HUES64 (cell line): ENCODE results near the gene SUN5. TPM values are rescaled to one million over a fixed set of nuclear protein-coding genes. Genes with fewer than 3 reads are reported as not detected.
"Not testable (repeated sequence)": the region's sequence is repeated elsewhere in the genome, so short reads cannot be mapped to it uniquely, and the experiment has no call there.

Source experiments
- H3K27ac ChIP-seq: 2 replicates; pipeline ENCODE4 v1.7.0; 2013; ENCODE audit warnings: low read depth, low read length, inconsistent platforms
- H3K27me3 ChIP-seq: 2 replicates; pipeline ENCODE4 v1.6.1; 2013; ENCODE audit warnings: mild to moderate bottlenecking, low read length; ENCODE audit not compliant: insufficient read depth
- H3K36me3 ChIP-seq: 2 replicates; pipeline ENCODE4 v1.6.1; 2013; ENCODE audit warnings: mild to moderate bottlenecking, low read length; ENCODE audit not compliant: insufficient read depth
- H3K4me1 ChIP-seq: 2 replicates; pipeline ENCODE4 v1.6.1; 2013; ENCODE audit warnings: mild to moderate bottlenecking, low read length, moderate library complexity; ENCODE audit not compliant: insufficient read depth
- H3K4me3 ChIP-seq: 2 replicates; pipeline ENCODE4 v1.5.1; 2013; ENCODE audit warnings: mild to moderate bottlenecking, low read length, moderate library complexity
- H3K9ac ChIP-seq: 2 replicates; pipeline ENCODE4 v1.6.1; 2013; ENCODE audit warnings: mild to moderate bottlenecking, low read depth, low read length
- H3K9me3 ChIP-seq: 2 replicates; pipeline ENCODE4 v1.6.1; 2013; ENCODE audit warnings: low read depth, low read length; ENCODE audit not compliant: insufficient read depth
- WGBS: fragments of 150-250, 120-280 bp; methylation state at CpG from one replicate; pipeline ENCODE4 v1.1.7; 2013; ENCODE audit warnings: missing lambda C conversion rate; 5-methylcytosine and 5-hydroxymethylcytosine counted together
- polyA plus RNA-seq, 2 experiments: library from polyadenylated mRNA; stranded (reverse); fragments of 50-300 nt; gene quantifications; one replicate each; pipeline ENCODE4 v1.2.3, GENCODE V29; 2013

The SUN5 gene, protein sequence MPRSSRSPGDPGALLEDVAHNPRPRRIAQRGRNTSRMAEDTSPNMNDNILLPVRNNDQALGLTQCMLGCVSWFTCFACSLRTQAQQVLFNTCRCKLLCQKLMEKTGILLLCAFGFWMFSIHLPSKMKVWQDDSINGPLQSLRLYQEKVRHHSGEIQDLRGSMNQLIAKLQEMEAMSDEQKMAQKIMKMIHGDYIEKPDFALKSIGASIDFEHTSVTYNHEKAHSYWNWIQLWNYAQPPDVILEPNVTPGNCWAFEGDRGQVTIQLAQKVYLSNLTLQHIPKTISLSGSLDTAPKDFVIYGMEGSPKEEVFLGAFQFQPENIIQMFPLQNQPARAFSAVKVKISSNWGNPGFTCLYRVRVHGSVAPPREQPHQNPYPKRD
- not detected for polyA plus RNA-seq (2013, experiment 1 of 2)
- polyA plus RNA-seq (2013, experiment 2 of 2): not detected

GRCh38 chr20:33004141-33004751 is at the start of gene SUN5:
TSS of gene SUN5 (minus strand) at chr20:33004433. CDS start at chr20:33004340, 93 bp downstream.
- WGBS: 96% methylated on average over 6 of the region's 6 CpGs
- H3K27ac ChIP-seq: no peak within 1 kb of the TSS
- no peaks in the 10 kb centered on the region for H3K27me3 ChIP-seq
- no peak within 1 kb of the TSS for H3K4me3 ChIP-seq
- no peaks in the 10 kb centered on the region for H3K4me1 ChIP-seq
- H3K9me3 ChIP-seq: peaks cover 4% of the 10 kb centered on the region; the same call in 1 of the 2 replicates
- no peaks in the 10 kb centered on the region for H3K36me3 ChIP-seq
- no peak within 1 kb of the TSS for H3K9ac ChIP-seq

GRCh38 chr20:33053291-33054106 is 49.3 kb upstream of the SUN5 start, which contains the start of gene BPIFB3:
TSS of gene BPIFB3 (plus strand) at chr20:33053903. CDS start at chr20:33055436, 1,533 bp downstream.
- no peak within 1 kb of the TSS for H3K27ac ChIP-seq
- peaks cover 6% of the 10 kb centered on the region; the same call in 1 of the 2 replicates for H3K4me1 ChIP-seq
- H3K9me3 ChIP-seq: no peaks in the 10 kb centered on the region
- no peaks in the 10 kb centered on the region for H3K27me3 ChIP-seq
- no peak within 1 kb of the TSS for H3K4me3 ChIP-seq
- no peaks in the 10 kb centered on the region for H3K36me3 ChIP-seq
- WGBS: 84% methylated on average over 25 of the region's 25 CpGs
- no peak within 1 kb of the TSS; the same call in 1 of the 2 replicates for H3K9ac ChIP-seq

- H3K27me3 ChIP-seq: no peaks in the 10 kb centered on the region
- H3K27ac ChIP-seq: no peak overlapping the region
- peaks cover 6% of the 10 kb centered on the region; the same call in 1 of the 2 replicates for H3K4me1 ChIP-seq
- no peak overlapping the region for H3K9ac ChIP-seq
- H3K4me3 ChIP-seq: no peak overlapping the region
- H3K9me3 ChIP-seq: peaks cover 4% of the 10 kb centered on the region; the same call in 1 of the 2 replicates
- no peaks in the 10 kb centered on the region for H3K36me3 ChIP-seq
- 85% methylated on average over 4 of the region's 4 CpGs for WGBS
Observed at GRCh38 chr20:33051333-33051732, 47.1 kb upstream of the SUN5 start.

DNA sequence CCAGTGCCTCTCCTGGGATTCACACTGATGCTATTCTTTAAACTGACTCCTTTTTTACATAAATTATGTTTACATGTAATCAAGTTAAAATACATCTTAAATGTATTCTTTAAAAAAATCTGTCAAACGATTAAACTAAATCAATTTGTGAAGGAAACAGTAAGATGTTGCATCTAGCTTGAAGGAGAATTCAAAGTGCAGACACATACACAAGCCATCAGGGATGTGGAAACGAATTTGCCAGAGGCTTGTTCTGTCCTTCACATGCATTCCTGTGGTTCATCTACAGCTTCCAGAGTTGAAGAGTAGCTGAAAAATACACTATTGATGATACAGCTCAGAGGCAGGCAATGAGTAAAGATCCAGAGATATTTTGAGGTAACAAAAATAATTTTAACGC is 42.2 kb upstream of the SUN5 start:
- no peak overlapping the region for H3K9ac ChIP-seq
- H3K27ac ChIP-seq: no peak overlapping the region
- 92% methylated on average over 3 of the region's 3 CpGs for WGBS
- H3K9me3 ChIP-seq: peaks cover 12% of the 10 kb centered on the region
- no peaks in the 10 kb centered on the region for H3K4me1 ChIP-seq
- no peaks in the 10 kb centered on the region for H3K27me3 ChIP-seq
- H3K4me3 ChIP-seq: no peak overlapping the region
- no peaks in the 10 kb centered on the region for H3K36me3 ChIP-seq

DNA sequence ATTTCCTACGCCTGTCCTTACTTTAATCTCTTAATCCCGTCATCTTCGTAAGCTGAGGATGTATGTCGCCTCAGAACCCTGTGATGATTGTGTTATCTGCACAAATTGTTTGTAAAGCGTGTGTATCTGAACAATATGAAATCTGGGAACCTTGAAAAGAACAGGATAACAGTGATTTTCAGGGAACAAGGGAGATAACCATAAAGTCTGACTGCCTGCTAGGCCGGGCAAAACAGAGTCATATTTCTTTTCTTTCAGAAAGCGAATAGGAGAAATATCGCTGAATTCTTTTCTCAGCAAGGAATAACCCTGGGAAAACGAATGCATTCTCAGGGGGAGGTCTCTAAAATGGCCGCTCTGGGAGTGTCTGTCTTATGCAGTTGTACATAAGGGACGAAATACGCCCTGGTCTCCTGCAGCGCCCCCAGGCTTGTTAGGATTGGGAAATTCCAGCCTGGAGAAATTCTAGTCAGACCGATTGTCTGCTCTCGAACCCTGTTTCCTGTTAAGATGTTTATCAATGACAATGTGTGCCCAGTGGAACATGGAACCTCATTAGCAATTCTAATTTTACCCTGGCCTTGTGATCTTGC is 41.0 kb upstream of the SUN5 start:
- not testable (repeated sequence) for H3K9ac ChIP-seq, H3K27me3 ChIP-seq, H3K4me1 ChIP-seq, H3K36me3 ChIP-seq, H3K4me3 ChIP-seq, H3K27ac ChIP-seq
- peaks cover 12% of the 10 kb centered on the region for H3K9me3 ChIP-seq
- WGBS: 88% methylated on average over 15 of the region's 15 CpGs

- Histone ChIP-seq H3K36me3 (no peaks in the 10 kb centered on the region), H3K9me3 (peaks cover 12% of the 10 kb centered on the region), H3K4me1 (no peaks in the 10 kb centered on the region), H3K27me3 (no peaks in the 10 kb centered on the region), H3K27ac (no peak overlapping the region), H3K4me3 (no peak overlapping the region), H3K9ac (no peak overlapping the region)
- WGBS: 78% methylated on average over 1 of the region's 1 CpG
Observed at GRCh38 chr20:33043731-33044181, 39.5 kb upstream of the SUN5 start.

DNA sequence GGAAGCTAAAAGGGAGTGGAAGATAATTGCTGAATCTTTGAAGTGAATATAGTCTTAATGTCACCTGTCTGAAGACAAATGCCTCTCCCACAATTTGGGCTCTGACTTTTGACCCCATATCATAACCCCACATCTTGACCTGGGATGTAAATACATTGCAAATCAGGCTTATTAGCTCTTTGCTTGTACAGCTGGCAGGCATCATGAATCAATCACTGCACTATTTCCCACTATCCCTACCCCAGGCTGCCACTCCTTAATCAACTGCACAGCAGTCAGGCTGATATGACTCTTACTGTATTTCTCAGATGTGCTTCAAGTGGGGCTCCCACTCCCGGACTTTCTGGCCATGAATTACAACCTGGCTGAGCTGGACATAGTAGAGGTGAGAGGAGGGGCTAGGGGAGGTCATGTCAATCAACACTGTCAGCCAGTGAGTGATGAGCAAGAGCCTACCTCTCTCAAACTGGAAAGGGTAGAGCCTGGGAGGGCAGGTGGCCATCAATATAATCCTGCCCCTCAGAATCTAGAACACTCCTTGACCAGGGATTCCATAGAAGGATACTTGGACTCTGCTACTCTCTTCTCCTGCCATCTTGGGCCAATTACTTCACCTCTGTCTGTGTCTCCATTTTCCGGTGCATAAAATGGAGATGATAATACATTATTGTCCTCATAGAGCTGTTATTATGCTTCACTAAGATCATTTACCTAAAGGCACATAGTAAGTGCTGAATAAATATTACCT is 38.9 kb upstream of the SUN5 start:
- H3K36me3 ChIP-seq: no peaks in the 10 kb centered on the region
- no peak overlapping the region for H3K9ac ChIP-seq
- H3K4me1 ChIP-seq: no peaks in the 10 kb centered on the region
- H3K9me3 ChIP-seq: peaks cover 12% of the 10 kb centered on the region
- 92% methylated on average over 1 of the region's 2 CpGs for WGBS
- no peak overlapping the region for H3K4me3 ChIP-seq
- H3K27me3 ChIP-seq: no peaks in the 10 kb centered on the region
- no peak overlapping the region for H3K27ac ChIP-seq

DNA sequence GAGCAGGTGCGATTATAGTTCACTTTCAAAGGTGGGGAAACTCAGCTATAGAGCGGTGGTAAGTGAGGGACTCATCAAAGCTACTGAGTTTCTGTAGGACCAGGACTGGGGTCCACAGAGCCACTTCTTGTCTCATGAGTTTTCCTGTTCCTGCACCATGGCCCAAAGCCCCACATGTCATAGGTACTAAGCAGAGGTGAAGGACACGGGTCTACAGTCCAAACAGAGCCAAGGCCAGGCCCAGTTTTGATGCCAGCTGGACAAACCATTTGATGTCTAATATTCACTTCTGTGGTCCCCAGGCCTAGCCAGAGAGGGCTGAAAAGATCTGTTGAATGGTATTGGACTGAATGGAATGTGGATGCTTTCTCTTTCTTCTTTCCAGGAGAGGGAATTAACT is 38.2 kb upstream of the SUN5 start:
- Histone ChIP-seq H3K27me3 (0 out of 2 replicates have a peak, but pooled peaks cover 4% of the 10 kb centered on the region), H3K4me1 (no peaks in the 10 kb centered on the region), H3K9me3 (peaks cover 12% of the 10 kb centered on the region), H3K27ac (no peak overlapping the region), H3K4me3 (no peak overlapping the region), H3K9ac (no peak overlapping the region), H3K36me3 (no peaks in the 10 kb centered on the region)
- WGBS: 93% methylated on average over 3 of the region's 3 CpGs

DNA sequence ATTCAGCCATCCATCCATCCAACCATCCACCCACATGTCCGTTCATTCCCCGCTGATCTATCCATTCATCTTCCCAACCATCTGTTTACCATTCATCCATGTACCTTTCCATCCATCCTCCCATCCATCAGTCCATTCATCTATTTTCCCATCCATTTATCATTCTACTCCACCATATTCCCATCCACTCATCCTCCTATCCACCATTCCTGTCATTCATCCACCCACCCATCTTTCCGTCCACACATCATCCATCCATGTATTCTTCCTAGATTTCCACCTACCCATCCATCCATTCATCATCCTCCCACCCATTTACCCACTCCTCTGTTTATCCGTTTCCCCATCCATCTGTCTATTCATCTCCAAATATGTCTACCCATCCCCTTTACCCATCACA is 34.0 kb upstream of the SUN5 start:
- no peaks in the 10 kb centered on the region for H3K4me1 ChIP-seq
- H3K9me3 ChIP-seq: no peaks in the 10 kb centered on the region
- H3K4me3 ChIP-seq: no peak overlapping the region
- WGBS: 92% methylated on average over 4 of the region's 4 CpGs
- H3K36me3 ChIP-seq: no peaks in the 10 kb centered on the region
- H3K9ac ChIP-seq: no peak overlapping the region
- H3K27ac ChIP-seq: no peak overlapping the region
- H3K27me3 ChIP-seq: 0 out of 2 replicates have a peak, but pooled peaks cover 4% of the 10 kb centered on the region

- no peaks in the 10 kb centered on the region for H3K9me3 ChIP-seq
- no peak overlapping the region for H3K27ac ChIP-seq
- H3K27me3 ChIP-seq: 0 out of 2 replicates have a peak, but pooled peaks cover 4% of the 10 kb centered on the region
- 81% methylated on average over 5 of the region's 5 CpGs for WGBS
- no peak overlapping the region for H3K9ac ChIP-seq
- no peak overlapping the region for H3K4me3 ChIP-seq
- H3K36me3 ChIP-seq: no peaks in the 10 kb centered on the region
- no peaks in the 10 kb centered on the region for H3K4me1 ChIP-seq
Observed at GRCh38 chr20:33037456-33037855, 33.2 kb upstream of the SUN5 start.
